Epithelial cell of esophagus (primary cell): ENCODE results near the gene FAM227B.
A peak's percentile ranks its signal among the peaks of the same experiment; 100 is the strongest.

Source experiments
- DNase-seq: peaks from one replicate; pipeline ENCODE4 v3.0.0; 2010; ENCODE audit warnings: low read depth
- H3K4me3 ChIP-seq: 2 replicates; pipeline ENCODE4 v1.5.1; 2011; ENCODE audit warnings: mild to moderate bottlenecking, low read length, control low read depth
- TF ChIP-seq, protein P1 (sequence below): IDR thresholded peaks from 2 replicates; pipeline ENCODE4 v1.5.1; 2011; ENCODE audit warnings: low read depth, mild to moderate bottlenecking, low read length, control low read depth, inconsistent platforms; ENCODE audit not compliant: insufficient read depth; ENCODE audit errors: missing control alignments

Gene FAM227B

DNA sequence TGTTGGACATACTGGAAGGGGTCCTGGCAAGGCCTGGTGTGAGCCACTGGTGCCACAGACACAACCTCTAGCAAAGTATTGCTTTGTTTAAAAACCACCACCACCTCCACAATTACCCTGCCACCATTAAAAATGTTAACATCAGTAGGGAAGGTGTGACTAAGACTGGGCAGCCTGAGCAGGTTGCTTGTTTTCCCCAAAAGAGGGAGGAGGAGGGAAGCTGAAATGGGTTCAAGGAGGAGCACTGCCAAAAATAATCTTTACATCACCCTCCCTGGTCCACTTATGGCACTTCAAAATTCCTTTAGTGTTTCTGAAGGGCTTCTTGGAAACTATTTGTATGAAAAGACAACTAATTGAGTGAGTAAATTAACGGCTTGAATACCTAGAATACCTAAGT is 297.4 kb downstream of the FAM227B start:
- no peak for DNase-seq
- H3K4me3 ChIP-seq, result no peak overlapping the region
- TF ChIP-seq, protein P1, sequence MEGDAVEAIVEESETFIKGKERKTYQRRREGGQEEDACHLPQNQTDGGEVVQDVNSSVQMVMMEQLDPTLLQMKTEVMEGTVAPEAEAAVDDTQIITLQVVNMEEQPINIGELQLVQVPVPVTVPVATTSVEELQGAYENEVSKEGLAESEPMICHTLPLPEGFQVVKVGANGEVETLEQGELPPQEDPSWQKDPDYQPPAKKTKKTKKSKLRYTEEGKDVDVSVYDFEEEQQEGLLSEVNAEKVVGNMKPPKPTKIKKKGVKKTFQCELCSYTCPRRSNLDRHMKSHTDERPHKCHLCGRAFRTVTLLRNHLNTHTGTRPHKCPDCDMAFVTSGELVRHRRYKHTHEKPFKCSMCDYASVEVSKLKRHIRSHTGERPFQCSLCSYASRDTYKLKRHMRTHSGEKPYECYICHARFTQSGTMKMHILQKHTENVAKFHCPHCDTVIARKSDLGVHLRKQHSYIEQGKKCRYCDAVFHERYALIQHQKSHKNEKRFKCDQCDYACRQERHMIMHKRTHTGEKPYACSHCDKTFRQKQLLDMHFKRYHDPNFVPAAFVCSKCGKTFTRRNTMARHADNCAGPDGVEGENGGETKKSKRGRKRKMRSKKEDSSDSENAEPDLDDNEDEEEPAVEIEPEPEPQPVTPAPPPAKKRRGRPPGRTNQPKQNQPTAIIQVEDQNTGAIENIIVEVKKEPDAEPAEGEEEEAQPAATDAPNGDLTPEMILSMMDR, result no peak

DNA sequence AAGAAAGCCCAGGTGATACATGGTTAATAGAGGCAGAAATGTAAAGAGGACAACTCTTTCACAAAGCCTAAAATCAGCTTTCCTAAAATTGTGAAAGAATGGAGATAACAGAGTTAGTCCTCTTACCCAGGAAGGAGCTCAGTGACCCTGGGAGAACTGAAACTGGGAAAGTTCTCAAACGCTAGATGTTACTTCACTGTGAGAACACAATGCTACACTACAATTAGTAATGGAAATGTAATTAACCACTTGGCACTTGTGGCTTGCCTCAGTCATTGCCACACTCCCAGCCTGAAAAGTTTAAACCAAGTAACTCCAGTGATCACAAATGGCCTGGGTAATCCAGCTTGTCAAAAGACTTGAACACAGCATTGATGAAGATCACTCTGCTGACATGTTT is 300.3 kb downstream of the FAM227B start:
- H3K4me3 ChIP-seq, result no peak overlapping the region
- no peak for DNase-seq
- TF ChIP-seq, protein P1, result no peak

DNA sequence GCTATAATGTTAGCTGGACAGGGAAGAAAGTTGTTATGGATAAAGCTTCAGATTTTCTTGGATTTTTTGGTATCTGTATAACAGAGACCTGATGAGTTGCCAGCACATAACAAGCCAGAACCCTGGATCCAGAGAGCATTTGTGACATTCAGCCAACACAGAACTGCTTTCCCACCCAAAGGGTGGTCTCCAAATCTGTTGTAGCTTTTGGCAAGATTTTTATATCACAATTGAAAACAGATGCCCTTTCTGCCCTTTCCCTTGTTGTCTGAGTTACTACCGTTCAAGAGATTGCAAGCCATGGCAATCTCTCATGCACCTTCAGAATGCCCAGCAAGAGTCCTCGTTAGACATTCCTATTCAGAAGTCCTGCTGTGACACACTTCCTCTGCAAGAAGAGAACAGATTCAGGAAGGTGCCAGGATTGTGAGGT is 305.2 kb downstream of the FAM227B start:
- TF ChIP-seq, protein P1, result no peak
- DNase-seq, result no peak
- H3K4me3 ChIP-seq, result no peak overlapping the region

DNA sequence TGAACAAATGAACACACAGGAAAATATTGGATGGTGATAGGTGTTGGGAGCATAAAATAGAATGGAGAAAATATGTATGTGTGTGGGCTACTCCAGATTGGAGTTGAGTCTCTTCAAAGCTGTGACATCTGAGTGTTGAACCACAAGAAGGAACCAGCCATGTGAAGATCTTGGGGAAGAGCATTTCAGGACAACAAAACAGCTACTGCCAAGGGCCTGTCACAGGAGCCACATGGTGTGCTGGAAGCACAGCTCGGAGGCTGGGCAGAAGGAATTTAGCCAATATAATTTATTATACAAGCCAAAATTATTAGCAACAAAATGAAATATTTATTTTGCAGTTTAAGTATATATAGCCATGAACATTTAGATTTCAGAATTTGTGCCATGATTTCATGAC is 305.9 kb downstream of the FAM227B start:
- no peak for DNase-seq
- H3K4me3 ChIP-seq, result no peak overlapping the region
- TF ChIP-seq, protein P1, result no peak

DNA sequence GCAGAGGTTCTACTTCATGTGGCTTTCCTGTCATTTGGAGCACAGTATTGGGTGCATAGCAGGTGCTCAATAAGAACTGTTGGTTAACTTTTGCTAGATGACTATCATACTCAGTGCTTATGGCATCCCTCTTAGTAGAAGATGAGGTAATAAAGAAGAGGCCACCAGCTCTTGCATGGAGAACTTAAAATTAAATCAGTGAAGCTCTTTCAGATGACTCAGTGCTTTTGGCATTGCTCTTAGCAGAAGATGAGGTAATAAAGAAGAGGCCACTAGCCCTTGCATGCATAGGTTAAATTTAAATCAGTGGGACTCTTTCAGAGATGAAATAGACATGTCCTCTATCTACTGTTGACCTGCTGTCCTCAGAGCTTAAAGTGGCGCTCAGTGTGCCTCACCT is 307.0 kb downstream of the FAM227B start:
- TF ChIP-seq, protein P1, result no peak
- peak; percentile 75 for DNase-seq
- H3K4me3 ChIP-seq, result no peak overlapping the region

DNA sequence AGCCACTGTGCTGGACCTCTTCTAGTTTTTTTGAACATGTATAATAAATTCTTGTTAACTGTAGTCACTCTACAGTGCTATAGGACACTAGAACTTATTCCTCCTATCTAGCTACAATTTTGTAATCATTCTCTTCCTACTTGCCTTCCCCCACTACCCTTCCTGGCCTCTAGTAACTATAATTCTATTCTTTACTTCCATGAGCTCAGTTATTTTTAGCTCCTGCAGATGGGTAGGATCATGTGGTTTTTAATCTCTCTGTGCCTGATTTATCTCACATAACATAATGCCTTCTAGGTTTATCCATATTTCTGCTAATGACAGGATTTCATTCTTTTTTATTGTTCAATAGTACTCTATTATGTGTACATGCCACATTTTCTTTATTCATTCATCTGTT is 310.7 kb downstream of the FAM227B start:
- DNase-seq, result no peak
- TF ChIP-seq, protein P1, result no peak
- H3K4me3 ChIP-seq, result no peak overlapping the region

DNA sequence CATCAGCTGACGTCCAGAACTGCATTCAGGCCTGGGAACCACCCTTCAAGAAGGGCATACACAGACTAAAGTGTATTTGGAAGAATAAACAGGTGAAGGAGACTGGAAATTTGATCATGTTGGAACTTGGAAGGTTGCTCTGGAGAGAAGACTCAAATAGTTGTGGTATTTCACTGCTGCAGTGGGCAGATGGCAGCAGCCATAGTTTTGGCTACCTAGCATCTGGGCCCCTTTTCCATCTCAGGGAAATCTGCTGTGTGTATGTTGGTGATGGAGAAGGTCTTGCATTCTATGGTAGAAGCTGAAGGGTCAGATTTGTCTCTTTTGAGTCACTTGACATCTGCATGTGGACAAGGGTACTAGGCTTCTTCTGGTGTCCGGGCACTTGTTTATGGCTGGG is 311.9 kb downstream of the FAM227B start:
- DNase-seq, result no peak
- no peak overlapping the region for H3K4me3 ChIP-seq
- TF ChIP-seq, protein P1, result no peak
